Measurements from ENCODE around the gene RGS13.

DNA sequence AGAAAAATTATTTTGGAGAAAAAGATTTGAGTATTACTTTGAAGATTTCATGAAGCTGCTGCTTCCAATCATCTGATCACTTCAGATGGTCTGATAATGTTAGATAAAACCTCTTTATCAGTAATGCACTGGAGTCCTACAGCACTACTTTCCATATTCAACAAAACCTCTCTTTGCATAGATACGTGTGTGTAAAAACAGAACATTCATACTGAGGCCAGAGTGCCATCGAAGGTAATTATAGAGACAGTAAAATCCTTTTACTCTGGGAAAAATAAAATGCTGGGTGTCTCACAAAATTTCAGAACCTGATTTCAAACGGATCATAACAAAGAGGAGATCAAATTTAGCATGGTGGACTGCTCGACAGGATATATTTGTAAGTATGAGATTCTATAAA, at the start of gene RGS13:
- TF ChIP-seq POLR2A (IDR thresholded peaks at IDR 0.05; ENCODE audit: low read depth, low read length) (no peak), POLR2AphosphoS5 (IDR thresholded peaks at IDR 0.05; ENCODE audit: insufficient read depth, low read depth, low read length) (no peak), EZH2 (IDR thresholded peaks at IDR 0.05; ENCODE audit: borderline replicate concordance, low read depth, low read length, severe bottlenecking) (no peak), MAX (IDR thresholded peaks at IDR 0.05; ENCODE audit: insufficient read depth, insufficient read length) (no peak), GATA2 (IDR thresholded peaks at IDR 0.05; ENCODE audit: insufficient read depth, insufficient read length, low read depth, low read length) (no peak), MYC (IDR thresholded peaks at IDR 0.05; ENCODE audit: low read depth, low read length) (no peak)
- TF ChIP-seq, protein P1, sequence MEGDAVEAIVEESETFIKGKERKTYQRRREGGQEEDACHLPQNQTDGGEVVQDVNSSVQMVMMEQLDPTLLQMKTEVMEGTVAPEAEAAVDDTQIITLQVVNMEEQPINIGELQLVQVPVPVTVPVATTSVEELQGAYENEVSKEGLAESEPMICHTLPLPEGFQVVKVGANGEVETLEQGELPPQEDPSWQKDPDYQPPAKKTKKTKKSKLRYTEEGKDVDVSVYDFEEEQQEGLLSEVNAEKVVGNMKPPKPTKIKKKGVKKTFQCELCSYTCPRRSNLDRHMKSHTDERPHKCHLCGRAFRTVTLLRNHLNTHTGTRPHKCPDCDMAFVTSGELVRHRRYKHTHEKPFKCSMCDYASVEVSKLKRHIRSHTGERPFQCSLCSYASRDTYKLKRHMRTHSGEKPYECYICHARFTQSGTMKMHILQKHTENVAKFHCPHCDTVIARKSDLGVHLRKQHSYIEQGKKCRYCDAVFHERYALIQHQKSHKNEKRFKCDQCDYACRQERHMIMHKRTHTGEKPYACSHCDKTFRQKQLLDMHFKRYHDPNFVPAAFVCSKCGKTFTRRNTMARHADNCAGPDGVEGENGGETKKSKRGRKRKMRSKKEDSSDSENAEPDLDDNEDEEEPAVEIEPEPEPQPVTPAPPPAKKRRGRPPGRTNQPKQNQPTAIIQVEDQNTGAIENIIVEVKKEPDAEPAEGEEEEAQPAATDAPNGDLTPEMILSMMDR (IDR thresholded peaks at IDR 0.05; ENCODE audit: extremely low read depth in 1 of 2, insufficient read depth in 1 of 2, low read depth in 1 of 2, low read length in 2 of 2): no peak

Data from endothelial cell of umbilical vein (primary cell).